Thyroid gland (tissue), 4 donors: ENCODE results near the gene YEATS4.

Experiments
- CTCF ChIP-seq, 6 experiments: fragments of 200-600 bp in 3 of 6; fragments of 450-650 bp in 3 of 6; sonication (generic) in 3 of 6; IDR thresholded peaks; one replicate each; pipeline ENCODE4 v1.5.1; 2016 to 2019; ENCODE audit warnings: antibody characterized with exemption in 6 of 6, mild to moderate bottlenecking in 2 of 6, inconsistent platforms in 1 of 6, moderate library complexity in 1 of 6
- POLR2A ChIP-seq, 2 donors: fragments of 450-650 bp; IDR thresholded peaks; one replicate each; pipeline ENCODE4 v1.6.1; 2017; ENCODE audit warnings: antibody characterized with exemption in 2 of 2, mild to moderate bottlenecking in 2 of 2, moderate library complexity in 1 of 2

DNA sequence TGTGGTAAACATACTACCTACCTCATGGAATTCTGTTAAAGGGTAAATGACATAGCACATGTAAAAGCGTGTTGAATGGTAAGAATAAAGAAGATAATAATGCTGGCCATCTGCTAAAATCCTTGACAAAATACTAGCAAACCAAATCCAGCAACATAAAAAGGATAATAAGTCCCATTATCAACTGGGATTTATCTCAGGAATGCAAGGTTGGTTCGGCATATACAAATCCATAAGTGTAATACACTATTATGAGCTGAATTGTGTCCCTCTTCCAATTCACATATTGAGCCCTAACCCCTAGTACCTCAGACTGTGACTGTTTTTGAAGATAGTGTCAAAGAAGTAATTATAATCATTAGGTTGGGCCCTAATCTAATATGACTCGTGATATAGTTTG, 37.4 kb downstream of the YEATS4 start:
- TF ChIP-seq CTCF (IDR thresholded peaks at IDR 0.05), result no peak
- TF ChIP-seq POLR2A (IDR thresholded peaks at IDR 0.05), result no peak
